HUDEP-2 (cell line): ENCODE measurements around the gene RAP1GAP2.
A peak's percentile ranks its signal among the peaks of the same experiment; 100 is the strongest.
"Not testable (repeated sequence)": the region's sequence is repeated elsewhere in the genome, so short reads cannot be mapped to it uniquely, and the experiment has no call there.

Experiments used
- DNase-seq, 76 experiments: peaks; one replicate each; lab custom pipeline; 2025; ENCODE audit not compliant: unreplicated experiment in 76 of 76; lab: John Stamatoyannopoulos, UW

RAP1GAP2 gene

DNA sequence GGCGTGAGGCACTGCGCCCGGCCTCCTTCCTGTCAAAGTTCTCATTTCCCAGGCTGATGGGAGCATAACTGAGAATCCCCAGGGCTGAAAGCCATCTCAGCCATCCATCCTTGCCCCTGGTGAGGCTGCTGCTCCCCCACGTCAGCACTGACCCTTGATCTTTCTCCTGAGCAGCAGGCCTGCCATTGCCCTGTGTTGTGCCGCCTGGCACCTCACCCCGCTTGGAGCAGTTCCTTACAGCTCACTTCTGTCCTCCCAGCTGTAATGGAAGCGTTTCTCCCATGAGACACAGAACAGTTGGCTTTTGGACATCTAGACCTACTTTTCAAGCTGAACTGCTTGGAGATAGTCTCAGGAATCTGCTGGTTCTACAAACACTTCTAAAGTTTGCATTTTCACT lies 215.7 kb downstream of the RAP1GAP2 start:
- DNase-seq, result no peak

DNA sequence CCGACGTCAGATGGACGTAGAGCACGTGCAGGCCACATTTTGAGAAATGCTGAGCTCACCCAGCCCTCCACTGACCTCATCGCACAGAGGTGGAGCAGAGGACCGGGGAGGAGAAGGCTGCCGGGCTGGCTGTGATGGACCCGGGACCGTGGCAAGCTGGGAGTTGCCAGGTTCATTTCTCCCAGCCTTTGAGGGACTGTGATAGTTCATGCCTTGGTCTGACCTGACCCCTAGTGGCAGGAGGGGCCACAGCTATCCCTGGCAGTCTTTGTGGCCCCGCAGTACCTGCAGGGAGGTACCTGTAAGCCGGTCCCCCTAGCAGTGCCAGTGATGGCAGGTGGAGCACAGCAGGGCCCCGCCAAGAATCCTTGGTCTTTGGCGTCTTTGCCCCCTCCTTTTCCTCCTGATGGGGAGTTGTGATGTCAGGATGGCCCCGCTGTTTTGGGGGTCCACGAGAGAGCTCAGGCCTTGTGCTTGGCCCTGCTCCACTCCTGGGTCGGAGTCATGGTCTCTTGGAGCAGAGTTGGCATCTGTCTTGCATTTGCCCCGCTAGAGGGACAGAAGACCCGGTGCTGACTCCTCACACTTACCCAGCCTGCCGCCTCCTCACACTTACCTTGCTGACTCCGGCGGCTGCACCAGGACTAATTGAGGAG lies 216.8 kb downstream of the RAP1GAP2 start:
- peak in 49 of 76 experiments; percentile 1 to 69 (median 22) for DNase-seq

DNA sequence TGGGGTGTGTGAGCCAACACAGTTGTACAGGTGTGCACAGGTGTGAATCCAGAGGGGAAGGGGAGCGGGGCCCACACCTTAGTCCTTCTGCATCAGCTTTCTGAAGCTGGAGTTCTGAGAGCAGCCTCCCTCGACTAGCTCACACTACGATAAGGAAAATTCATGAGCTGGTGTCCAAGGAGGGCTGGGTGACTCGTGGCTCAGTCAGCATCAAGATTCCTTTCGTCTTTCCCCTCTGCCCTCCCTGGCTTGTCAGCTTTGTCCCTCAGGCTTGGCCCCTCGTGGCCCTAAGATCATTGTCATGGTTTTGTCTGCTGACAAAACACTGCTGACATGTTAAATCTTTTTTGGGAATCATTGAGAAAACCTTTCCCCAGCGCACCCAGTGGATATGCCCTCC lies 219.7 kb downstream of the RAP1GAP2 start:
- DNase-seq, result no peak

DNA sequence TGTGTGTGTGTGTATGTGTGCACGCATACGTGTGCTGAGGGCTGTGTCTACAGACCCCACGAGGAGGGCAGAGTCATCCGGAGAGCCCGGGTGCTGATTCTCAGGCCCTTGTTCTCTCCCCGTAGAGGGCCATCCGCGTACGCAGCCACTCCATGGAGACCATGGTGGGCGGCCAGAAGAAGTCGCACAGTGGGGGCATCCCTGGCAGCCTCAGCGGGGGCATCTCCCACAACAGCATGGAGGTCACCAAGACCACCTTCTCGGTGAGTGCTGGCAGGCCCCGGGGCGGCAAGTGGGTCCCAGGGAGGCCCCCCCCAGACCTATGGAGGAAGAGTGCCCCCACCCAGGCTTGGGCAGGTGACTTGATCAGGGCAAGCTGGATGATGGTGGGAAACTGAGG lies 221.7 kb downstream of the RAP1GAP2 start:
- no peak for DNase-seq

DNA sequence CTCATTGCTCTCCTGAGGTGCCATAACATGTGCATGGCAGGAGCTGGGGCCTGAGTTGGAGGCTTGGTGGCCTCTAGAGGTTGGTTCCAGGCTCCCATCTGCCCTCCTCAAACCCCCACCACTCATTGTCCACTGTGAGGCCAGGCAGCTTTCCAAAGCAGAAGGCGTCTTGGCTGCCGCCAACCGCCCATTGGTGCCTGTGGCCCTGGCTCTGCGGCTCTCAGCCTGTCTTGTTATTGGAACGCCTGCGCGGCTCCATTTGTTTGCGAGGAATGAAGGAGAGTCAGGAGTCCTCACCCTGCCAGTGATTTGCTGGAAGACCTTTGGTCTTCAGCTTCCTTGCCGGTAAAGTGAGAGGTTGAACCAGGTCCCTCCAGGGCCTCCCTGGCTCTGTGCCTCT lies 223.5 kb downstream of the RAP1GAP2 start:
- DNase-seq, result no peak

DNA sequence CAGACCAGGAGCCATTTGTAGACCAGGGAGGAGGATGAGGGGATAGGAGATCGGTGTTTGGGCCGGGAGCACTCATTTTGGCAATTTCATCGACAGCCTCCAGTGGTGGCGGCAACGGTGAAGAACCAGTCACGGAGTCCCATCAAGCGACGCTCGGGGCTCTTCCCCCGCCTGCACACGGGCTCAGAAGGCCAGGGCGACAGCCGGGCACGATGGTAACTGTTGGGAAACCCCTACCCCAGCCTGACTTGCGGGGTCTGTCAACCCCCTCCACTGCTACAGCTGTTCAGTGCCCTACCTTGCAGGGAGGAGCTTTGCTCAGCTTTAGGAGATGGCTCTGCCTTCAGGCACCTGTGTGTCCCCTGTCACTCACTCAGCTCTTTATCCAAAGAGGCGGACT lies 224.1 kb downstream of the RAP1GAP2 start:
- DNase-seq, result no peak

DNA sequence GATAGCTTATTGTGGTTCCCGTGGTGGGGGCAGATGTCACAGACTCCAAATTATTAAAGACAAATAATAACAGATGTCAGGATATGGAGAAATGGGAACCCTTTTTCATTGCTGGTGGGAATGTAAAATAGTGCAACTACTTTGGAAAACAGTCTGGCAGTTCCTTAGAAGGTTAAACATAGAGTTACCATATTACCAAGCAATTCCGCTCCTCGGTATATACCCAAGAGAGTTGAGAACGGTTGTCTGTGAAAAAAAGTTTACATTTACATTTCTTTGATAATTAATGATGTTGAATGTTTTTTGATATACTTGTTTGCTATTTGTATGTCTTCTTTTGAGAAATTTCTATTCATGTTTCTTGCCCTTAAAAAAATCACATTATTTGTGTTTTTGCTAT lies 226.0 kb downstream of the RAP1GAP2 start:
- no peak for DNase-seq

DNA sequence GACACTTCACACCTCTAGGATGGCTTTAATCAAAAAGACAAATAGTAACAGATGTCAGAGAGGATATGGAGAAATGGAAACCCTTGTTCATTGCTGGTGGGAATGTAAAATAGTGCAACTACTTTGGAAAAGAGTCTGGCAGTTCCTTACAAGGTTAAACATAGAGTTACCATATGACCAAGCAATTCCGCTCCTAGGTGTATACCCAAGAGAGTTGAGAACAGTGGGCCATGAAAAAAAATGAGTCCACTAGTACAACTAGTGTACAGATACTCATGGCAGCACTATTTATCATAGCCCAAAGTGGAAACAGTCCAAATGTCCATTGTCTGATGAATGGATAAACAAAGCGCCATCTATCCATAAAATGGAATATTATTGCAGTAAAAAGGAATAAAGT lies 228.1 kb downstream of the RAP1GAP2 start:
- DNase-seq, result no peak

DNA sequence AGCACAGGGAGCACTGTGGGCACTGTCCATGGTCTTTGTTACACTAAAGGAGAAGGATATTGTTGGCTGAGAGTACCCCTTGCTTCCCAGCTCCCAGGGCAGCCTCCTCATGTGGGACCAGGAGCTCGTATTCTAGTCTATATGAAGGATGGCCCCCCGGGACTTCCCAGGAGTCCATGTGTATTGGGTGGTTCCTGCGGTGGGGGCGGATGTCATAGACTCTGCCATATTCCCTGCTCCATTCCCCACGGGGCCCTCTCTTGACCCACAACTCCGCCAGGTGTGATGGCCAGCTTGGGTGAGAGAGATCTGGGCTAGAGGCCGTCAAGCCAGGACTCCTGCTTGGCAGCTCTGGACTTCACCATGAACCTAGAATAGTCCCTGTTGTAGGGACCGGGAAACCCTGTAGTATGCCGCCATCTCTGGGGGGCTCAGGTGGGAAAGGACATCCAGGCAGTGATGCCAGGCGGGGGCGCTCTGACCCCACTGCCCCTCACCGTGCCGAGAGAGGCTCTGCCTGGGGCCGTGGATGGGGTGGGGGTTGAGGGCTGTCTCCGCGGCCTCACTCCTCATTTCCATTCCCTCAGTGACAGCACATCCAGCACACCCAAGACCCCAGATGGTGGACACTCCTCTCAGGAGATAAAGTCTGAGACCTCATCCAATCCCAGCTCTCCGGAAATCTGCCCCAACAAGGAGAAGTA lies 229.3 kb downstream of the RAP1GAP2 start:
- no peak for DNase-seq

DNA sequence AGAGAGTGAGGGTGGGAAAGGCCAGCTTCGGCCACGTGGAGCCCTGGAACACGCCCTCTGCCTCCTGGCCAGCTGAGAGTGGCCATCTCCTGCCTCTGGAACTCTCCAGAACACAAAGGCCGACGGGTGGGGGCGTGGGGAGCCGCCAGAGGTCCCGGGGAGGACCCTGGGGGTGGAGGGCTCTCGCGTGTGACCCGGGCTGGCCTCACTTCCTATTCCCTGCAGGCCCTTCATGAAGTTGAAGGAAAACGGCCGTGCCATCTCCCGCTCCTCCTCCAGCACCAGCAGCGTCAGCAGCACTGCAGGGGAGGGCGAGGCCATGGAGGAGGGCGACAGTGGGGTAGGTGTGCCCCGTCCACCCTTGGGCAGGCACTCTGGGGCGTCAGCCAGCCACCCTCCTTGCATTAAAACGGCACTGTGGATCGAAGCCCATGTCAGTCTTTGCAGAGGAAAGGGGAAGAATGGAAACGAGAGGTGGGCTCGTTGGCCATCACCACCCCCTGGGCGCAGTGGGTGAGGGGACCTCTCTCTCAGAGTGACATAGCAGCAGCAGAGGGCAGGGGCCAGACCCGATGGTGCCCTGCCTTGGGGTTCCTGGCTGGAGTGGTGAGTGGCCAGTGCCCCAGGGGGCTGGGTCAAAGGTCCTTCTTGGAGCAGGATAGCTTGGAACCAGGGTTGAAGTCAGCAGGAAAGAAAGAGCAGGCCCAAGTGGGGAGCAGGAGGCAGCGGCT lies 230.1 kb downstream of the RAP1GAP2 start:
- no peak for DNase-seq

DNA sequence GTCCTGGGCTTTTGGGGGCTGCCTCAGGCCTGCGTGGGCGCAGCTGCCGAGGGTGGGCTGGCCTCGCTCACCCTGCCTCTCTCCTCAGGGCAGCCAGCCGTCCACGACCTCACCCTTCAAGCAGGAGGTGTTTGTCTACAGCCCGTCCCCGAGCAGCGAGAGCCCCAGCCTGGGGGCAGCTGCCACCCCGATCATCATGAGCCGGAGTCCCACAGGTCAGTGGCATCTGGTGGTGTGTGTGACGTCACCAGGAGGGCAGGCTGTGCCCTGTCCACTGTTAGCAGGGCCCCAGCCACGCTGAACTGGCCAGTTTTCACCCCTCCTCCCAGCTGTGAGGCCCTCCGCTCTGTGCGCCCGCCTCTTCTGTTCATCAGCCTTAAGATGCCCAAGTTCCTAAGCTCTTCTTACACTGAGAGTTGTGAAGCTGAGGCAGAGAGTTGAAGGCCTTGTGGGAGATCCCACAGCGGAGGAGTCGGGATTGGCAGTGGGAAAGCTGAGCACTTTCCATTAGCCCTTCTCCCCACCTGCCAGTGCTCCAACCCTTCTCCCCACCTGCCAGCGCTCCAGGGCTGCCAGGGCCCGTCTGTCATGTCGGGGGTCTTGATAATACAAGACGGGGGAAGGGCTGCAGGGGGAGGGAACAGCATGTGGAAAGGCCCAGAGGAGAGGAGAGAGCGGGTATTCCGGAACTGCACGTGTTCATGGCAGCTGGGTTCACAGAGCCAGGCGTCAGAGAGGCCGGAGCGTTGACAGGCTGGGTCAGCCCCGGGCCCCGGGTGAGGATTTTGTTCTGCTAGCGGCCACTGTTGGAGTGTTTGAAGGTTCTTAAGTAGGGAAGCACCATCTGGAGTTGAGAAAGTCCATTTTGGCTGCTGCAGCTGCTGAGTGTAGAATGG lies 230.9 kb downstream of the RAP1GAP2 start:
- DNase-seq, result no peak

DNA sequence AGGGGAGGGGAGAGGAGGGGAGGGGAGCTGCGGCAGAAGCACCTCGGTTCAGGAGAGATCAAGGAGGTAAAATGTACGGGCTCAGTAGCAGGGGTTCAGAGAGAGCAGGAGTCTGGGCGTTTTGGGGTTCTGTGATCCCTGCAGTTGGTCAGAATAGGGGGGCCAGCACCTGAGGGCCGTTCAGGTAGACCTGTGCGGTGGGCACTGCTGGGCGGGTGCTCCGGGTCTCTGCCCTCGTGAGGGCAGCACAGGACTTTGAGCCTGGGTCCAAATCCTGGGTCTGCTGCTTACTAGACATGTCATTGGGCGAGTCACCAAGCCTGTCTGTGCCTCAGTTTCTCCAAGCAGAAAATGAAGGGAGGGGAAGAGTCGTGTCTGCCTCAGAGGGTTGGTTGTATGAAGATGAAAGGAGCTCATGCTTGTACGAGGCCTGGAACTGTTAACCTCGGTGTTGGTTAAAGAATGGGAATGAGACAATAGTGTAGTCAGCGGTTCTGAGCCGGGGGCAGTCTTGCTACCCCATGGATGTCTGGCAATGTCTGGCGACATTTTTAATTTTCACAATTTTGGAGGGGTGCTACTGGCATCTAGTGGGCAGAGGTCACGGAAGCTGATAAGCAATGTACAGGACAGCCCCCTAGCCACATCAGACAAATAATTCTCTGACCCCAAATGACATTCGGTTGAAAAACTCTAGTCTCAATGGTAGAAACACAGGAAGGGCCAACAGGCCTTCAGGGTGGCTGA lies 231.7 kb downstream of the RAP1GAP2 start:
- DNase-seq, result no peak

DNA sequence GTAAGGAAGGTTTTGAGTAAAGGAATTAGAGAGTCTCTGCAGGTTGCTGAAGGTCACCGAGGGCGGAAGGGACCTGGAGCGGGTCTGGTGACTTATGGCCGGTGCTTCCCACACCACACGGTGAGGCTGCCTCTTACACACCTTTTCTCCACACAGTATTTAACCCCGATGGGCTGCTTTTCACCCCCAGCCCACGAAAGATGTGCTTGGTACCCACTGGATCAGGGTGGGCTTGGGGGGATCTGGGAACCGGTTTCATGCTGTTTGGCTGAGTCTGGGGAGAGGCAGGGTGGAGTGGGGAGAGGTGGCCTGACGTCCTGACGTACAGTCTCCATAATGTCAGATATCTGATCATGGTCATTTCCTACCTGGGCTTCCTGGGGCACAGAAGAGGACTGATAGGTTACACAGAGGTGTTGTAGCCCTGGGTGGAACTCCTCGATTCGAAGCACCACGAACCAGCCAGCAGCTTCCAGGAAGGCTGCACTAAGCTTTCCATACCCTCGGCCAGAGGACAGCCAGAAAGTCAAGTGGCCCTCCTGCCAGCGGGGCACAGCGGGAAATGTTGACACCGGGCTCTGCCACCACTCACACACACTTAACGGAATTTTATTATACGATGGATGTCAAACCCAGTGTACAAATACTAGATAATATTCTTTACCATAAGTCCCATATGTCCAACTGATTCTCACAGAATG lies 233.1 kb downstream of the RAP1GAP2 start:
- no peak for DNase-seq

DNA sequence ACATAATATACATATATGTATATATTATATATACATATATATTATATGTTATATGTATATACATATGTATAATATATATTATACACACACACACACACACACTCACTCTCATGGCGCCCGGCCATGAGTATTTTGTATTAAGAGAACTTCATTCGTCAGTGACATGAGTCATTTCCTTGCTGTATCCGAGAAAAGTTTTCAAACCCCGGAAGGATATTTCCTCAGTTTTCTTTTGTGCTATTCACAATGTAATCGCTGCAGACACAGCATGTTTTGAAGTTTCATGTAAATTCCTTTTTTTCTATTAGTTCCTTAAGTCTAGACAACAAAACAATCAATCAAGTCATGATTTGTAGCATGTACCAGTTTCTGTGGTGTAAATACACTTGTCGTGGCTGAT lies 233.9 kb downstream of the RAP1GAP2 start:
- DNase-seq, result no peak

DNA sequence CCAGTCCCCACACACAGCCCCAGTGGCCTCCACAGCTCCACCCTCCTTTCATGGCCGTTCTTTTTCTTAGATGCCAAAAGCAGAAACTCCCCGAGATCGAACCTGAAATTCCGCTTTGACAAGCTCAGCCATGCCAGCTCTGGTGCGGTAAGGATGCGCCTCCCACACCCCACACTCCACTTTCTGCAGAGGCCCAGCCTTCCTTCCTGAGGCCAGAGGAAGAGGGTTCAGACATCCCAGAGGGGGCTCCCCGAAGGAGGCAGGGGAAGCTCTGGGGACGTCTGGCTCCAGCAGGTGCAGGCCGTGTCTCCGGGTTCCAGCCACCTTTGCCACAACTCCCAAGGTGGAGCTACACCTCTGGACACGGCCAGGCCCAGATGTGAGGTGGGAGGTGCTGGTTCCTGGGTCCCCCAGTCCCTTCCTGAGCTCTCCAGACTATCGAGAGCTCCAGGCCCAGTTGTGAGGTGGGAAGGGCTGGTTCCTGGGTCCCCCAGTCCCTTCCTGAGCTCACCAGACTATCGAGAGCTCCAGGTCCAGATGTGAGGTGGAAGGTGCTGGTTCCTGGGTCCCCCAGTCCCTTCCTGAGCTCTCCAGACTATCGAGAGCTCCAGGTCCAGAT lies 234.7 kb downstream of the RAP1GAP2 start:
- DNase-seq, result not testable (repeated sequence)

DNA sequence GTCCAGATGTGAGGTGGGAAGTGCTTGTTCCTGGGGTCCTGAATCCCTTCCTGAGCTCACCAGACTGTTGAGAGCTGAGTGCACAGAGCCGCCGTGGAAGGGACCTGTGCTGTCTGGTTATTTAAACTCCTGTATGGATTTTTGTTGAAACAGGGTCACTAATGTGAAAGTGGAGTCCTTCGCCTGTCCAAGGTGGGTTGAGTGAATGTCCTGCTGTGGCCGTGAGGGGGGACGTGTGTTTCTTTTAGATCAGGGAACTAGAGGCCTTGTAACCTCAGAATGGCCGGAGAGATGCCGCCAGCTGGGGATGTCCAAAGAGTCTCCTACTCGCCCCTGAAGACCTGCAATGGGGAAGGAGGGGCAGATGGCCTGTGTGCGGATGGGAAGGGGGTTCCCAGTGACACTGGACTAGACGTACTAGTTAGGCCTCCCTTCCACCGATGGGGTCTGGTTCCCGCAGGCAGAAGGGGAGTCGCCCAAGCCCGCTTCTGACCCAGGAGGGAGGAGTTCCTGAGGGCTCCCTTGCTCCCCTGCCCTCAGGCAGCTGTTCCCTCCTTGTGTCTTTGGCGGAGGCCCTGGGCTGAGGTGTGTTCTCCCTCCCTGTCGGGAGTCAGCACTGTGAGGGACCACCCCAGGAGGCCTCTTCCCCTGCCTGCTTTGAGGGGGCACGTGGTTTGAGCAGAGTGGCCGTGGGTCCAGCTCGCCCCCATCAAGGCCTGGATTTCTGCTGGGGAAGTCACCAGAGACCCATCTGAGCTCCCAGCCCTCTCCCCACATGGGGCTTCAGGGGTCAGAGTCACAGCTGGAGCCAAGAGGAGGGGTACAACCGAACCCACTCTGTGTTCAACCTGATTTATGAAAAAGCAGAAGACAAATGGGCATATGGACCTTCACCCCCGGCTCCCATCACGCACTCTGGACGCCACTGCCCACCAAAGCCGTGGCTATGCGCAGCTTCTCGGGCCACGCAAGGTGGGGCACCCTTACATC lies 236.3 kb downstream of the RAP1GAP2 start:
- DNase-seq, result no peak

DNA sequence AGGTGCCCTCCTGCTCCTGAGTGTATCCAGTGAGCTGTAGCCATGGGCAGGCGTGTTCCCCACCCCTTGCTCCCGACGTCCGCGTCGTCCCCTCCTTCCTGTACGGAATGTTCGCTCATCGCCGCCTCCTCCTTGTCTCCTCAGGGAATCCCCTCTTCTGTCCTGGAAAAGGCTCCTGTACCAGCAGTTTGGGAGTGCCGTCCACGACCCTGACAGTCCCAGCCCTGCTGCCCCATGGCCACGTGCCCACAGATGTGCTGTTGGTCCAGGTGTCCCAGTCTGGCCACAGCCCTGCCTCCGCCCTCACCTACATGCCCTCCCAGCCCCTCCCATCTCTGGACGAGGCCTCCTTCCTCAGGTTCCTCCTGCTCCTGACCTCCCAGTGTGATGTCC lies 237.0 kb downstream of the RAP1GAP2 start:
- no peak for DNase-seq
